Middle frontal gyrus (tissue), 1 donor: Measurements from ENCODE around the gene DNAH2.

Experiments used
- DNase-seq: peaks from one replicate; pipeline ENCODE4 v3.0.0-alpha.2; 2015; ENCODE audit warnings: low spot score; ENCODE audit errors: extremely low spot score

DNAH2 gene

DNA sequence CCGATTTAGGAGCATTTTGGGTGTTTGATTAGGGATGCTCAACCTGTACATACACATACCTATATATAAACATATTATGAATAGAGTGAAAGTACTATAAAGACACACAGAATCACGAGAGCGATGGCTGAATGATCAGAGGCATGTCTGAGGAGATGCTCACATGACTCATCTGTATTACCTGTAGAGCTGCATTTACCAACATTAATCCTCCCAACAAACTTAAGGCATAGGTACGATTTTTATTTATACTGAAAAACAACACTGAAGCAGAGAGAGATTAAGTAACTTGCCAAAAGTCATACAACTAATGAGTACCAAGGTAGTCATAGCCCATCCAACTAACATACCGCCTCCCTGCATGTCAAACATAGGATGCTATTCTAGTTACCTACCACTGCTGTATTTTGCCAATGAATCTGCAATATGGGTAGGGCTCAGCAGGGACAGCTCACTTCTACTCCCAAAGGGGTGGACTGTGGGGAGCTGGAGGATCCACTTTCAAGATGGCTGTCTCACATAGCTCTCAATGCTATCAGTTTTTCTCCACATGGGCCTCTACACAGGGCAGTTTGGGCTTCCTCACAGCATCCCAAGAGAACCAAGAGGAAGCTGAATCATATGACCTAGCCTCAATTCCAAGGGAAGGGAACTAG is 147.6 kb downstream of the DNAH2 start:
- no peak for DNase-seq

DNA sequence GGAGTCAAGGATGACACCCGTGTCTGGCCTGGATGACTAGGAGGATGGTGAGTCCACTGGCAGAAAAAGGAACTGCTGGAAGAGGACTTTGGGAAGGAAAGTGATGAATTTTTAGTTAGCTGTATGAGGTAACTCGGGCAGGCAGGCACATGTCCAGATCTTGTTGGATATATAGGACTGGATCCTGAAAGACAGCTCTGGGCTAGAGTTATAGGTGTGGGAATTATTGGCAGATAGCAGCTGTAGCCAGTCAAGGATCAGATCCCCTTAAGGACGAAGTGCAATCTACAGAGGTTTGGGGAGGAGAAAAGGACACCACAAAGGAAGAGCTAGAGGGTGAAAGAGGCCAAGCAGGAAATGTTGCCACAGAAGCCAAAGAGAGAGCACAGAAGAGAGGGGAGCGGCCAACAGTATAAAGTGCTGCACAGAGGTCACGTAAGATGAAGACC is 150.4 kb downstream of the DNAH2 start:
- DNase-seq, result no peak

DNA sequence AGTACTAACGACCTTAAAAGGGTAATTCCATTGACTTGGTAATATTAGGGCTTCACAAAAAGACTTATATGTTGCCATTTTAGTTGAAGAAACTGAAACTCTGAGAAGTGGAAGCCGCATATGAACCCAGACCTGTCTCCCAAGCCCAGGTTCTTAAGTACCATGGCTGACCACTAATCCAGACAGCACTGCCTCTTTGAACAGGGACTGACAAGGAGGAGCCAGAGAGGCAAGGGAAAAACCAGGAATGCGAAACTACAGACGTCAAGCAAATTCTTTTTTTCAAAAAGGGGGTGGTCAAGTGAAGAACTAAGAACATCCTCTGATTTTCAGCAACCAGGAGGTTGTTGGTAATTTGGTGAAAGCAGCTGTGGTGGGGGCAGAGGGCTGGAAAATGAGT is 155.5 kb downstream of the DNAH2 start:
- DNase-seq, result no peak

DNA sequence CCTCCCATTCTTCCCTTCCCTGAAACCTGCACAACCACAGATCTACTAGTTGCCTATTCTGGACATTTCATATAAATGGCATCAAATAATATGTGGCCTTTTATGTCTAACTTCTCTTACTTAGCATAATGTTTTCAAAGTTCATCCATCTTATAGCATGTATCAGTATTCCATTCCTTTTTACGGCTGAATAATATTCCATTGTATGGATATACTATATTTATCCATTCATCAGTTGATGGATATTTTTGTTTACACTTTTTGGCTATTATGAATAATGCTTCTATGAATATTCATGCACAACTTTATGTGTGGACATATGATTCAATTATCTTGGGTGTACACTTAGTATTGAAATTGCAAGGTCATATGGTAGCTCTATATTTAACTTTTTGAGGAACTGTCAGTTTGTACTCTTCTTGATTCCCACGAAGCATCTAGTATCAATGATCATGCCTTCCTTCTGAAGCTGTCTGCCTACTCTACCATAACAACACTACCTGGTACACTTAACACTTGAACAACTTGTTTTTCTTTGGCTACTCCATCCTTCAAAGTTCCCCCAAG is 158.3 kb downstream of the DNAH2 start:
- no peak for DNase-seq

DNA sequence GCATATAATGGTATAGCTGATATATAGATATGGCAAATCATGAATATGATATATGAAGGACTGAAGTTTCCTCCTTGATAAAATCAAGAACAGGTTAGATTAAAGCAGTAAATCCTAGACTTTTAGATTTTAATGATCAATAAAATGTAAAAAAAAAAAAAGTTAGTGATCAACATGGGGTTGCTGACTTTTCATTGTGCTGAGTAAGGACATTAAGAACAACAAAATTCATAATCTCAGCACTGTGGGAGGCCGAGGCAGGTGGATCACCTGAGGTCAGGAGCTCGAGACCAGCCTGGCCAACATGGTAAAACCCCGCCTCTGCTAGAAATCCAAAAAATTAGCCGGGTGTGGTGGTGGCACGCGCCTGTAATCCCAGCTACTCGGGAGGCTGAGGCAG is 160.7 kb downstream of the DNAH2 start:
- DNase-seq, result no peak

DNA sequence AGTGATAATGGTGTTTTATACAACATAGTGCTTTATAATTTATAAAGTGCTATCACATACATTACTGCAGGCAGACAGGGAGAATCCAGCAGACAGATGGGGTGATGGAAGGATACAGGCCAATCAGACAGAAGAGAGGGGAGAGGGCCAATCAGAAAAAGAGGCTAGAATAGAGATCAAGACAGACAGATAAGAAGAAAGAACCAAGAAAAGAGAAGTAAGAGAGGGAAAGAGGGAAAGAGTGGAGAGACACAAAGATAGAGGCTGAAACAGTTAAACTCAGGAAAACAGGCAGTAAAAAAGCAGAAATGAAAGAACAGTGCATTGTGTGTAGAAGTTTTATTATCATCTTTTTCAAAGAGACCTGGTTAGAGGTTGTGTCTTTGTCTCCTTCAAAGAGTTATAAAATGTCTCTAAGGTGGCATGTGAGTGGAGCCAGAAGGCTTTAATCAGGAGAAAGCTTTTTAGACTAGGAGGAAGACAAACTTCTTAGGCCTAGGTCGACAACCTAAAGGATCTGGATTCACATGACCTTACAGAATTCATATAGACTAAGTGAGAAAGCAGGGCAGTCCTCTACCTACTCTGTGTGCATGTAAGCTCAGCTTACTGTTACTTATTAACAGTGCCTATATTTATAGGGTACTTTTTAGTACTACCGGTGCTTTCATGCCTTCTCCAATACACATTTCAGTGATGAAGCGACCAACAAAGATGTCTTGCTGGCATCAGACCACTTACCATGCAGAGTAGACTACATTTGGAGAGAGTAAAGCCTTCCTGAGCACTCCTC is 162.7 kb downstream of the DNAH2 start:
- DNase-seq, result no peak

DNA sequence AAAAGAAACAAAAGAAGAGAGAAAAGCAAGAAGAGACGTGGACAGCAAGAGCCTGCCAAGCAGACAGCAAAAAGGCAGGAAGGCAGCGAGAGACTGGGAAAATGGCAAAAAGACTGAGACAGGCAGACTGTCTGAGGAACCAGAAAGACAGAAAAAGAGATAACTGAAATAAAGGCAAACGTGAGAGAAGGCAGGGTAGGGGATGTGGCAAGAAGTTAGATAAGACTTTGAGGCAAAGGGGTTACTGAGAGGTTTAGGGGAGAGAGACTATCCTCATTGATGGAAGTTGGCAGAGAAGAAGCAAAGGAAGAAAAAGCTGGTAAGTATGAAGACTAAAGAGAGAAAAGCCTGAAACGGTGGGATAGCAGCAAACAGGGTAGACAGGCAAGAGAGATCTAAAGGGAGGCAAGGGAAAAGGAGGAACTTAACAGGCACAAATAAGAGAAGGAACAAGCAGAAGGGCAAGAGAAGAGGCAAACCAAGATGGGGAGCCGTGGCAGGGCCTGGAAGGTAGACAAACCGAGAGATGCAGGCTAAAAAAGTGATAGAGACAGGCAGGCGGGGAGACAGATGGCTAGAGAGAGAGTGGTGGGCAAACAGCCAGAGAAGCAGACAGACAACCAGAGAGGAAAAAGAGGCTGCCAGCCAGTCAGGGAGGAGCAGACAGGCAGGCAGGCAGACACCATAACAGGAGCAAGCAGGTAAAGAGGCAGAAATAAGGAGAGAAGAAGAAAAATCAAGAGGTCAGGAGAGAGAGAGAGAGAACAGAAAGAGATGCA is 163.9 kb downstream of the DNAH2 start:
- no peak for DNase-seq

DNA sequence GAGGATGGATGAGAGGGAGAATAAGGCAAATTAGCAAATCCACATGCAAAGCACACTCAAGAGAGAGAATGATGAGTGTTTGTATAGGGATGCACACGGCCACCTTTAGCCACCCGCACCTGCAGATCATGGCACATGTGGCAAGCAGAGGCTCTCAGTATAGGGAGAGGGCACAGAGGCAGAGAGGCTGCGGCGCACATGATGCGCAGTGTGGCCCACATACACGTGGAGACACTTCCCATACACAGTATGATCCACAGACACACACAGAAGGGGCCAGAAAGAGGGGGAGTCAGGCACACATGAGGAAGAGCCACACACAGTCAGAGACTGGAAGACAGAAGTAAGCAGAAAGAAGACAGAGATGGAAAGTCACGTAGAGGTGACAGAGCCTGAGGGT is 164.5 kb downstream of the DNAH2 start:
- DNase-seq, result no peak

DNA sequence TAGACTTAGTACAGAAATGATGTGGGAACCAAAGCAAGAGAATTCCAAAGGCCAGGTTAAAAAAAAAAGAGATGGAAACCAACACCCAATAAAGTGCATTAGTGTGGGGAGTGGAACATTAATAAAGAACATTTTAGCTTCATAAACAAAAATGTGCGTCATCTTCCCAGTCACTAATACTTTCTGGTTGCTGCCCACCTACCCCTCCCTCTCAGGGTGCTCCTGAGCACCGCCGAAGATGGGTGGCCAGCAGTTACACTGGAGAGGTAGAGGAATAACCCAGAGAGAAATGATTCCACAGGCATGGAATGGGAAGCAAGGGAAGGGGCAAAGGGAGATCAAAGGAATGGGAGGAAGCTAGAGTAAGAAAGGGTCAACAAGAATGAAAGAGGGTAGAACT is 165.1 kb downstream of the DNAH2 start:
- no peak for DNase-seq
